Thyroid gland (tissue), 4 donors: Measurements from ENCODE around the gene TLR8. TPM values are rescaled to one million over a fixed set of nuclear protein-coding genes. Genes with fewer than 3 reads are reported as not detected.

ENCODE experiments used
- DNase-seq, 2 donors: peaks; one replicate each; pipeline ENCODE4 v3.0.0-alpha.2; 2019
- H3K27ac ChIP-seq, 3 donors: fragments of 200-600 bp; sonication (generic); 1 replicate in 2 of 3; 2 replicates in 1 of 3; pipeline ENCODE4 v1.5.1; 2016 to 2019; ENCODE audit warnings: mild to moderate bottlenecking in 1 of 3, moderate library complexity in 1 of 3
- H3K27me3 ChIP-seq: fragments of 200-600 bp; sonication (generic); one replicate; pipeline ENCODE4 v1.5.1; 2019
- H3K36me3 ChIP-seq, 2 donors: fragments of 200-600 bp; sonication (generic); one replicate each; pipeline ENCODE4 v1.5.1; 2016 to 2019
- H3K4me1 ChIP-seq, 2 donors: fragments of 200-600 bp; sonication (generic); one replicate each; pipeline ENCODE4 v1.5.1; 2017 to 2019
- H3K4me3 ChIP-seq, 3 donors: fragments of 200-600 bp; sonication (generic); replicated peaks in 1 of 3; 1 replicate in 2 of 3; 2 replicates in 1 of 3; pipeline ENCODE4 v1.5.1; 2016; ENCODE audit warnings: mild to moderate bottlenecking in 1 of 3
- H3K9me3 ChIP-seq: fragments of 200-600 bp; sonication (generic); one replicate; pipeline ENCODE4 v1.5.1; 2017
- CTCF ChIP-seq, 6 experiments: fragments of 200-600 bp in 3 of 6; fragments of 450-650 bp in 3 of 6; sonication (generic) in 3 of 6; IDR thresholded peaks; one replicate each; pipeline ENCODE4 v1.5.1; 2016 to 2019; ENCODE audit warnings: antibody characterized with exemption in 6 of 6, mild to moderate bottlenecking in 2 of 6, inconsistent platforms in 1 of 6, moderate library complexity in 1 of 6
- POLR2A ChIP-seq, 2 donors: fragments of 450-650 bp; IDR thresholded peaks; one replicate each; pipeline ENCODE4 v1.6.1; 2017; ENCODE audit warnings: antibody characterized with exemption in 2 of 2, mild to moderate bottlenecking in 2 of 2, moderate library complexity in 1 of 2
- WGBS, 2 donors: methylation state at CpG; one replicate each; pipeline ENCODE4 v1.1.5; 2017; 5-methylcytosine and 5-hydroxymethylcytosine counted together
- intact Hi-C: fragments of 100-400 bp; cut with DNase I; formaldehyde crosslinking; loops from one replicate; pipeline ENCODE4 v1.15.1; 2023
- total RNA-seq, 4 donors: library from RNA; depleted of rRNA; stranded (reverse); fragments of >200 nt; gene quantifications; one replicate each; pipeline ENCODE4 v1.2.3, GENCODE V29; 2016

The TLR8 gene
- total RNA-seq, 4 donors from 2014 or later = 0.45 to 1.7 (median 0.62) TPM

- intact Hi-C loops = no loop called here
- no peaks in the 10 kb centered on the region for H3K4me1 ChIP-seq
These were observed 18.7 kb upstream of the TLR8 start for GRCh38 chrX:12887767-12888166.

GRCh38 chrX:12890467-12890866 is 16.0 kb upstream of the TLR8 start:
- H3K9me3 ChIP-seq = no peaks in the 10 kb centered on the region
- intact Hi-C loops = no loop called here
- no peaks in the 10 kb centered on the region for H3K27me3 ChIP-seq
- no peak for DNase-seq
- H3K4me1 ChIP-seq = no peaks in the 10 kb centered on the region
- H3K4me3 ChIP-seq = no peak overlapping the region
- TF ChIP-seq CTCF (IDR thresholded peaks at IDR 0.05) = no peak
- no peak for TF ChIP-seq POLR2A (IDR thresholded peaks at IDR 0.05)
- H3K36me3 ChIP-seq = no peaks in the 10 kb centered on the region
- H3K27ac ChIP-seq = no peak overlapping the region
- WGBS, 2 donors = 53 to 78% methylated on average over 5 of the region's 5 CpGs

More at GRCh38 chrX:12887767-12888166, 18.7 kb upstream of the TLR8 start:
- Histone ChIP-seq H3K9me3 (no peaks in the 10 kb centered on the region), H3K27ac (no peak overlapping the region), H3K36me3 (no peaks in the 10 kb centered on the region), H3K27me3 (no peaks in the 10 kb centered on the region), H3K4me3 (no peak overlapping the region)
- WGBS, 2 donors = 86 to 95% methylated on average over 2 to 3 of the region's 3 CpGs
- no peak for TF ChIP-seq POLR2A (IDR thresholded peaks at IDR 0.05)
- no peak for TF ChIP-seq CTCF (IDR thresholded peaks at IDR 0.05)
- no peak for DNase-seq

- no peak for DNase-seq
- Histone ChIP-seq H3K9me3 (no peaks in the 10 kb centered on the region), H3K27me3 (no peaks in the 10 kb centered on the region), H3K4me1 (no peaks in the 10 kb centered on the region), H3K4me3 (no peak overlapping the region), H3K36me3 (no peaks in the 10 kb centered on the region), H3K27ac (no peak overlapping the region)
- no peak for TF ChIP-seq CTCF (IDR thresholded peaks at IDR 0.05)
- no peak for TF ChIP-seq POLR2A (IDR thresholded peaks at IDR 0.05)
- intact Hi-C loops = no loop called here
- WGBS, 2 donors = 85 to 98% methylated on average over 4 of the region's 4 CpGs
These were observed 15.2 kb upstream of the TLR8 start for GRCh38 chrX:12891171-12891570.

GRCh38 chrX:12891915-12892506 is 14.4 kb upstream of the TLR8 start:
- Histone ChIP-seq H3K9me3 (no peaks in the 10 kb centered on the region), H3K4me1 (no peaks in the 10 kb centered on the region), H3K27ac (no peak overlapping the region), H3K27me3 (no peaks in the 10 kb centered on the region), H3K4me3 (no peak overlapping the region), H3K36me3 (no peaks in the 10 kb centered on the region)
- 34 to 36% methylated on average over 2 of the region's 2 CpGs for WGBS, 2 donors
- TF ChIP-seq CTCF (IDR thresholded peaks at IDR 0.05) (no peak), POLR2A (IDR thresholded peaks at IDR 0.05) (no peak)
- intact Hi-C loops = no loop called here
- DNase-seq = no peak

GRCh38 chrX:12892716-12893115 is 13.7 kb upstream of the TLR8 start:
- no peaks in the 10 kb centered on the region for H3K4me1 ChIP-seq
- no peak for DNase-seq
- WGBS, 2 donors = 76 to 88% methylated on average over 2 of the region's 2 CpGs
- no peak overlapping the region for H3K4me3 ChIP-seq
- no peaks in the 10 kb centered on the region for H3K36me3 ChIP-seq
- no peak overlapping the region for H3K27ac ChIP-seq
- no peaks in the 10 kb centered on the region for H3K9me3 ChIP-seq
- no peaks in the 10 kb centered on the region for H3K27me3 ChIP-seq
- intact Hi-C loops = no loop called here
- TF ChIP-seq CTCF (IDR thresholded peaks at IDR 0.05) (no peak), POLR2A (IDR thresholded peaks at IDR 0.05) (no peak)
